ENCODE measurements around the gene CEACAM3. TPM values are rescaled to one million over a fixed set of nuclear protein-coding genes. Genes with fewer than 3 reads are reported as not detected.

Gene CEACAM3
- total and polyA plus RNA-seq, 4 donors, result 0.37 to 0.70 (median 0.59) TPM; not detected in 1

GRCh38 chr19:41815301-41815700 is 18.9 kb downstream of the CEACAM3 start:
- WGBS, result 62% methylated on average over 4 of the region's 4 CpGs

More at GRCh38 chr19:41815301-41815700, 18.9 kb downstream of the CEACAM3 start:
- Histone ChIP-seq H3K27ac (ENCODE audit: low read depth in 1 of 2, low read length in 2 of 2) (no peak overlapping the region), H3K27me3 (ENCODE audit: control insufficient read depth in 4 of 4, insufficient read depth in 4 of 4, low read length in 3 of 4) (no peaks in the 10 kb centered on the region), H3K9me3 (ENCODE audit: control insufficient read depth in 4 of 4, low read length in 3 of 4) (no peaks in the 10 kb centered on the region), H3K36me3 (ENCODE audit: control insufficient read depth in 4 of 4, insufficient read depth in 3 of 4, low read depth in 1 of 4, low read length in 3 of 4) (no peaks in the 10 kb centered on the region), H3K4me1 (ENCODE audit: control insufficient read depth in 4 of 4, insufficient read depth in 4 of 4, low read length in 3 of 4) (no peaks in the 10 kb centered on the region), H3K9ac (ENCODE audit: low read depth in 1 of 2, low read length in 2 of 2) (no peak overlapping the region), H3K4me3 (ENCODE audit: low read depth in 1 of 3, low read length in 3 of 3) (no peak overlapping the region)
- no peak for DNase-seq (ENCODE audit: low spot score)
- TF ChIP-seq JUND (IDR thresholded peaks at IDR 0.05) (no peak), YY1 (IDR thresholded peaks at IDR 0.05) (no peak), FOXA1 (IDR thresholded peaks at IDR 0.05) (no peak), HNF4G (IDR thresholded peaks at IDR 0.05) (no peak), NR2F2 (IDR thresholded peaks at IDR 0.05) (no peak), RXRA (IDR thresholded peaks at IDR 0.05) (no peak), FOXA2 (IDR thresholded peaks at IDR 0.05) (no peak), ATF3 (IDR thresholded peaks at IDR 0.05) (no peak), REST (IDR thresholded peaks at IDR 0.05) (no peak), TAF1 (conservative IDR thresholded peaks at IDR 0.05) (no peak), RAD21 (IDR thresholded peaks at IDR 0.05) (no peak), MAX (IDR thresholded peaks at IDR 0.05) (no peak), EGR1 (IDR thresholded peaks at IDR 0.05; ENCODE audit: low read depth in 2 of 2) (no peak), ZBTB33 (IDR thresholded peaks at IDR 0.05) (no peak), HNF4A (conservative IDR thresholded peaks at IDR 0.05) (no peak), CTCF (IDR thresholded peaks at IDR 0.05; ENCODE audit: low read depth, low read length, missing input control) (no peak), SP1 (IDR thresholded peaks at IDR 0.05) (no peak), GABPA (IDR thresholded peaks at IDR 0.05 in 1 of 2, conservative IDR thresholded peaks at IDR 0.05 in 1 of 2) (no peak)

Data from liver (tissue), 9 donors.